H1 (cell line): Measurements from ENCODE around the gene INPP5B. TPM values are rescaled to one million over a fixed set of nuclear protein-coding genes. Genes with fewer than 3 reads are reported as not detected.

Experiments
- CTCF ChIA-PET: fragments of 300-600 bp; sonication (Branson Sonifier 250); formaldehyde crosslinking; loops from one replicate; lab custom pipeline; 2021; ENCODE audit not compliant: partially characterized antibody; lab: Charles Lee
- POLR2A ChIA-PET: fragments of 300-600 bp; sonication (Branson Sonifier 250); formaldehyde crosslinking; loops from one replicate; lab custom pipeline; 2021; ENCODE audit warnings: inconsistent platforms; ENCODE audit not compliant: partially characterized antibody; lab: Charles Lee
- DNase-seq, 2 experiments: peaks; one replicate each; pipeline versions ENCODE4 v3.0.0 to v3.0.0-alpha.2; 2010 to 2022; ENCODE audit warnings: low spot score in 2 of 2, low read depth in 1 of 2, mixed read lengths in 1 of 2
- FAIRE-seq: peaks from 2 replicates; lab custom pipeline; 2011; peaks lifted over from hg19 to GRCh38; lab: Jason Lieb, UNC
- H2AFZ ChIP-seq: 2 replicates; pipeline ENCODE4 v1.8.1; 2012; ENCODE audit warnings: low read length, inconsistent platforms
- H2AK5ac ChIP-seq: 2 replicates; pipeline ENCODE4 v1.6.1; 2013; ENCODE audit warnings: low read depth, low read length
- H2BK120ac ChIP-seq: replicated peaks from 2 replicates; pipeline ENCODE3; 2013; ENCODE audit warnings: low read depth, low read length, inconsistent platforms
- H2BK12ac ChIP-seq: 2 replicates; pipeline ENCODE4 v1.6.1; 2013; ENCODE audit warnings: low read depth, low read length
- H2BK15ac ChIP-seq: 2 replicates; pipeline ENCODE4 v1.6.1; 2013; ENCODE audit warnings: low read length
- H2BK20ac ChIP-seq: 2 replicates; pipeline ENCODE4 v1.6.1; 2013; ENCODE audit warnings: low read length
- H2BK5ac ChIP-seq: 2 replicates; pipeline ENCODE4 v1.6.1; 2013; ENCODE audit warnings: low read depth, low read length
- H3K14ac ChIP-seq: 2 replicates; pipeline ENCODE4 v1.6.1; 2013; ENCODE audit warnings: inconsistent platforms; ENCODE audit not compliant: insufficient read length
- H3K18ac ChIP-seq: 2 replicates; pipeline ENCODE4 v1.6.1; 2013; ENCODE audit warnings: low read length; ENCODE audit errors: extremely low read depth
- H3K23ac ChIP-seq: 2 replicates; pipeline ENCODE4 v1.6.1; 2013; ENCODE audit warnings: inconsistent platforms; ENCODE audit not compliant: insufficient read length
- H3K23me2 ChIP-seq: 2 replicates; pipeline ENCODE4 v1.6.1; 2013; ENCODE audit warnings: low read depth, low read length
- H3K27ac ChIP-seq: 2 replicates; pipeline ENCODE4 v1.6.1; 2011; ENCODE audit warnings: low read depth, low read length, inconsistent platforms
- H3K27me3 ChIP-seq, 4 experiments: replicated peaks in 1 of 4; 1 replicate in 1 of 4; 2 replicates in 3 of 4; pipeline versions ENCODE4 v1.6.1 to v1.8.1; 2011 to 2013; ENCODE audit warnings: low read length in 3 of 4, mild to moderate bottlenecking in 3 of 4, inconsistent platforms in 2 of 4, mixed read lengths in 2 of 4, moderate library complexity in 1 of 4; ENCODE audit not compliant: control insufficient read depth in 3 of 4, insufficient read depth in 3 of 4; ENCODE audit errors: extremely low read depth in 1 of 4
- H3K36me3 ChIP-seq, 4 experiments: 2 replicates each; pipeline versions ENCODE4 v1.6.1 to v1.8.1; 2011 to 2013; ENCODE audit warnings: mild to moderate bottlenecking in 4 of 4, low read length in 3 of 4, moderate library complexity in 2 of 4, control low read depth in 1 of 4, inconsistent platforms in 1 of 4; ENCODE audit not compliant: insufficient read depth in 4 of 4, control insufficient read depth in 2 of 4
- H3K4ac ChIP-seq: replicated peaks from 2 replicates; pipeline ENCODE3; 2013; ENCODE audit warnings: low read length, low read depth, mixed read lengths, inconsistent platforms; ENCODE audit not compliant: insufficient read length
- H3K4me1 ChIP-seq, 4 experiments: replicated peaks in 1 of 4; 1 replicate in 1 of 4; 2 replicates in 3 of 4; pipeline versions ENCODE4 v1.6.1 to v1.8.1; 2011 to 2013; ENCODE audit warnings: low read length in 3 of 4, inconsistent platforms in 2 of 4, mixed read lengths in 1 of 4; ENCODE audit not compliant: insufficient read depth in 4 of 4, control insufficient read depth in 3 of 4
- H3K4me2 ChIP-seq, 2 experiments: 2 replicates each; pipeline versions ENCODE4 v1.6.1 to v1.8.1; 2011 to 2013; ENCODE audit warnings: low read depth in 2 of 2, low read length in 2 of 2, control low read depth in 1 of 2, inconsistent platforms in 1 of 2, mild to moderate bottlenecking in 1 of 2; ENCODE audit not compliant: insufficient read depth in 1 of 2
- H3K4me3 ChIP-seq, 4 experiments: fragments of 200-600, 300-600 bp in 1 of 4; sonication (generic), shearing (Covaris generic), sonication (Bioruptor Twin) in 1 of 4; 2 replicates each; pipeline versions ENCODE4 v1.5.1 to v1.8.1; 2011 to 2016; ENCODE audit warnings: low read length in 4 of 4, low read depth in 3 of 4, control low read depth in 2 of 4, inconsistent platforms in 2 of 4, mild to moderate bottlenecking in 2 of 4, mixed read lengths in 1 of 4, moderate library complexity in 1 of 4; ENCODE audit not compliant: insufficient read depth in 2 of 4; ENCODE audit errors: extremely low read depth in 1 of 4
- H3K56ac ChIP-seq: replicated peaks from 2 replicates; pipeline ENCODE3; 2013; ENCODE audit warnings: low read depth, mild to moderate bottlenecking, mixed read lengths, low read length, inconsistent platforms; ENCODE audit not compliant: insufficient read length
- H3K79me1 ChIP-seq: 2 replicates; pipeline ENCODE4 v1.6.1; 2013; ENCODE audit warnings: low read depth, low read length, control low read depth
- H3K79me2 ChIP-seq, 2 experiments: 2 replicates each; pipeline versions ENCODE4 v1.6.1 to v1.8.1; 2012 to 2013; ENCODE audit warnings: low read length in 2 of 2, mild to moderate bottlenecking in 2 of 2, inconsistent platforms in 1 of 2; ENCODE audit not compliant: insufficient read depth in 2 of 2, control insufficient read depth in 1 of 2
- H3K9ac ChIP-seq, 4 experiments: replicated peaks in 1 of 4; 1 replicate in 1 of 4; 2 replicates in 3 of 4; pipeline versions ENCODE4 v1.6.1 to v1.8.1; 2011 to 2013; ENCODE audit warnings: low read depth in 3 of 4, low read length in 3 of 4, control low read depth in 2 of 4, mild to moderate bottlenecking in 2 of 4, moderate library complexity in 2 of 4, inconsistent platforms in 1 of 4; ENCODE audit errors: extremely low read depth in 1 of 4
- H3K9me3 ChIP-seq, 2 experiments: 2 replicates each; pipeline versions ENCODE4 v1.6.1 to v1.8.1; 2012 to 2013; ENCODE audit warnings: mild to moderate bottlenecking in 2 of 2, moderate library complexity in 2 of 2, control low read depth in 1 of 2, inconsistent platforms in 1 of 2, low read depth in 1 of 2, low read length in 1 of 2, mixed read lengths in 1 of 2; ENCODE audit not compliant: insufficient read depth in 2 of 2
- H4K20me1 ChIP-seq, 2 experiments: replicated peaks in 1 of 2; 2 replicates each; pipeline versions ENCODE3 to v1.8.1; 2011 to 2013; ENCODE audit warnings: inconsistent platforms in 2 of 2, low read length in 2 of 2, mild to moderate bottlenecking in 1 of 2; ENCODE audit not compliant: insufficient read depth in 2 of 2, control insufficient read depth in 1 of 2
- H4K5ac ChIP-seq: 2 replicates; pipeline ENCODE4 v1.6.1; 2013; ENCODE audit warnings: low read length, low read depth, mixed read lengths, inconsistent platforms; ENCODE audit not compliant: insufficient read length
- H4K8ac ChIP-seq: 2 replicates; pipeline ENCODE4 v1.8.0; 2013; ENCODE audit warnings: mild to moderate bottlenecking, moderate library complexity, low read length, inconsistent platforms; ENCODE audit not compliant: insufficient read depth; ENCODE audit errors: extremely low read depth
- H4K91ac ChIP-seq: replicated peaks from 2 replicates; pipeline ENCODE3; 2013; ENCODE audit warnings: low read length, mixed read lengths, inconsistent platforms; ENCODE audit not compliant: insufficient read length
- BRCA1 ChIP-seq: IDR thresholded peaks from 2 replicates; pipeline ENCODE4 v1.6.1; 2012; ENCODE audit warnings: low read depth, low read length, improper control_type of control experiment
- EGR1 ChIP-seq: IDR thresholded peaks from 2 replicates; pipeline ENCODE4 v1.6.1; 2011; ENCODE audit warnings: low read depth, low read length, borderline replicate concordance
- GTF2F1 ChIP-seq: IDR thresholded peaks from 2 replicates; pipeline ENCODE4 v1.6.1; 2012; ENCODE audit warnings: low read depth, low read length, improper control_type of control experiment, borderline replicate concordance
- HDAC2 ChIP-seq, 2 experiments: fragments of 300-600 bp in 1 of 2; sonication (generic) in 1 of 2; IDR thresholded peaks; 2 replicates each; pipeline ENCODE4 v1.6.1; 2011 to 2012; ENCODE audit warnings: low read depth in 2 of 2, low read length in 2 of 2, mild to moderate bottlenecking in 2 of 2, moderate library complexity in 2 of 2, borderline replicate concordance in 1 of 2, inconsistent platforms in 1 of 2
- HDAC6 ChIP-seq: IDR thresholded peaks from one replicate; pipeline ENCODE4 v1.7.1; 2012; ENCODE audit warnings: low read depth, mild to moderate bottlenecking, inconsistent platforms, low read length, moderate library complexity
- JUND ChIP-seq: IDR thresholded peaks from 2 replicates; pipeline ENCODE4 v1.6.1; 2011; ENCODE audit warnings: mild to moderate bottlenecking, improper control_type of control experiment, low read length
- NRF1 ChIP-seq: IDR thresholded peaks from 2 replicates; pipeline ENCODE4 v1.6.1; 2011; ENCODE audit warnings: mild to moderate bottlenecking, low read depth, low read length, improper control_type of control experiment
- TBP ChIP-seq: IDR thresholded peaks from 2 replicates; pipeline ENCODE4 v1.6.1; 2011; ENCODE audit warnings: low read depth, low read length, improper control_type of control experiment
- WGBS, 2 experiments: shearing (Covaris generic) in 1 of 2; methylation state at CpG; one replicate each; pipeline versions ENCODE4 v1.1.6 to v1.1.7; 2013 to 2015; ENCODE audit warnings: low lambda C conversion rate in 2 of 2, mixed read lengths in 2 of 2, inconsistent platforms in 1 of 2, low coverage in 1 of 2, missing lambda C conversion rate in 1 of 2; ENCODE audit not compliant: insufficient replicate concordance in 2 of 2, insufficient coverage in 1 of 2, insufficient read length in 1 of 2; ENCODE audit errors: extremely low coverage in 1 of 2, missing lambda C conversion rate in 1 of 2; 5-methylcytosine and 5-hydroxymethylcytosine counted together
- long read RNA-seq, 2 experiments: library from RNA in 1 of 2; library from capped mRNA in 1 of 2; stranded (forward); transcript quantifications; one replicate each; pipeline ENCODE4 v2.0.0, GENCODE V29; 2021; ENCODE audit warnings: inconsistent platforms in 1 of 2
- polyA minus RNA-seq, 3 experiments: library from RNA; depleted of rRNA, polyadenylated mRNA; stranded (reverse); fragments of >200 nt; gene quantifications; 1 replicate in 2 of 3; 2 replicates in 1 of 3; pipeline ENCODE4 v1.2.3, GENCODE V29; 2011
- polyA plus RNA-seq, 7 experiments: library from polyadenylated mRNA; depleted of rRNA in 3 of 7; stranded (reverse) in 5 of 7; unstranded in 2 of 7; fragments of >200 nt in 5 of 7; fragments of 200-250 nt in 2 of 7; gene quantifications; 1 replicate in 5 of 7; 2 replicates in 1 of 7; 4 replicates in 1 of 7; pipeline versions ENCODE4 v1.2.1 to v1.2.3, GENCODE V29; 2011 to 2013; ENCODE audit warnings: missing spikeins in 2 of 7, mixed read lengths in 2 of 7
- total RNA-seq: library from RNA; stranded (reverse); fragmentation: NEBNext Ultra II Directional; extraction: Animal tissue kit (Norgen Biotek cat#: 25700); gene quantifications from 2 replicates; pipeline ENCODE4 v1.2.1, GENCODE V29; 2021
- TF ChIP-seq, protein P1 (sequence below): IDR thresholded peaks from 2 replicates; pipeline ENCODE4 v1.6.1; 2012; ENCODE audit warnings: inconsistent platforms

Gene INPP5B
- total RNA-seq: 23.7 and 25.1 TPM in 2 replicates
- polyA plus RNA-seq (2011; rRNA removed): 13.5 and 14.0 TPM in 2 replicates
- polyA plus RNA-seq (2011; cell fraction: cytosol; rRNA removed): 15.1 TPM
- 17.9 TPM for polyA plus RNA-seq (2011; cell fraction: nucleus; rRNA removed)
- 14.1 to 19.8 TPM (median 17.0 TPM) in 4 replicates for polyA plus RNA-seq (2012, experiment 1 of 2)
- polyA plus RNA-seq (2012, experiment 2 of 2): 4.7 TPM
- 10.7 TPM for polyA plus RNA-seq (2013, experiment 1 of 2)
- polyA plus RNA-seq (2013, experiment 2 of 2): 9.8 TPM
- polyA minus RNA-seq (2011; rRNA and poly(A)+ RNA removed): 25.9 and 27.0 TPM in 2 replicates
- 13.6 TPM for polyA minus RNA-seq (2011; cell fraction: cytosol; rRNA and poly(A)+ RNA removed)
- polyA minus RNA-seq (2011; cell fraction: nucleus; rRNA and poly(A)+ RNA removed): 26.5 TPM
- long read RNA-seq, experiment 1, partial matches to known transcripts: 2 of 9 reads
- long read RNA-seq, experiment 1, other reads (novel, unspliced or antisense): 6 of 9 reads
- long read RNA-seq, experiment 2, partial matches to known transcripts: 3 of 7 reads
- long read RNA-seq, experiment 2, other reads (novel, unspliced or antisense): 2 of 7 reads

DNA sequence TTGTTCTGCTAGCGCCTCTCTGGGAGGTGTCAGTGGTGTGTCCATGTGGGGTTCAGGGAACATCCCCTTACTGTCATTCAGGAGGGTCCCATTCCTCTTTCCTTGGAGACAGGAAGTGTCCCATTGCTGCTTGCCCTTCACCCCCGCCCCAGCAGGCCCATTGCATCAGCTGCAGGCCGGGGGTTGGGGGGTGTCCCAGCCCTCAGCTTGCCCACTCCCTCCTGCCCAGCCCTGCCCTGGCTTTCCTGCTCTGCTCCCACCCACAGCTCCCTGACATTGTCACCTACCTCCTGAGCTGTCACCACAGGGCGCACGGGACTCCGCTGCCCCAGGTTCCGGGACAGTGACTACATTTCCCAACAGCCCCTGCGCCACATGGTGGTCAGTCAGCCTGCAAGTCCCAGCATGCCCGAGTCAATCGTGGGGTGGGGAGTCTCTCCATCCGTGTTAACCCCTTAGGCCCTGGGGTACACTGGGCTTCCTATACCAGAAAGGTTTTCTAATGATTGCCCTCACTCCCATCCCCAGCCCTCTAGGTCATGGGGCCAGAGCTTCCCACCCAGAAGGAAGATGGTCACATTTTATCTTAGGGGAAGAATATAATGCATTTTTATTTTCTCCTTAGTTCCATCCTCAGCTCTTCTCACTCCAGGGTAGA, at the start of gene INPP5B:
TSS of gene INPP5B (minus strand) at position 351 of the 658 bp plus-strand sequence. CDS start 745 bp downstream, outside the sequence.
- Histone ChIP-seq H3K9me3 (no peaks in the 10 kb centered on the region), H3K18ac (peak within 1 kb of the TSS; percentile 92; the same call in 1 of the 2 replicates), H3K4me3 (peak within 1 kb of the TSS; percentile 51 to 89 (median 72)), H2BK5ac (peak within 1 kb of the TSS; percentile 98), H3K9ac (peak within 1 kb of the TSS in 3 of 4 experiments; percentile 53 to 77 (median 72); a peak in 5 of 7 replicates), H2AK5ac (no peak within 1 kb of the TSS), H3K27ac (peak within 1 kb of the TSS; percentile 74; the same call in 1 of the 2 replicates), H3K4me1 (peaks cover 0 to 4% (median 1%) of the 10 kb centered on the region in 4 experiments; a peak in 5 of 7 replicates), H3K79me2 (no peaks in the 10 kb centered on the region), H2AFZ (peak within 1 kb of the TSS; percentile 68), H3K27me3 (no peaks in the 10 kb centered on the region), H4K8ac (peak within 1 kb of the TSS; percentile 88; the same call in 1 of the 2 replicates), H3K23ac (no peak within 1 kb of the TSS), H4K5ac (peak within 1 kb of the TSS; percentile 78), H3K14ac (no peak within 1 kb of the TSS), H3K36me3 (no peaks in the 10 kb centered on the region), H2BK12ac (peak within 1 kb of the TSS; percentile 95), H3K4ac (peak within 1 kb of the TSS; percentile 4), H3K79me1 (no peaks in the 10 kb centered on the region), H2BK20ac (no peak within 1 kb of the TSS), H4K91ac (peak within 1 kb of the TSS; percentile 84), H3K4me2 (peak within 1 kb of the TSS; percentile 73 to 78), H2BK15ac (peak within 1 kb of the TSS; percentile 24; the same call in 1 of the 2 replicates), H3K23me2 (peaks cover 3% of the 10 kb centered on the region; the same call in 1 of the 2 replicates), H4K20me1 (no peaks in the 10 kb centered on the region), H2BK120ac (peak within 1 kb of the TSS; percentile 24), H3K56ac (no peak within 1 kb of the TSS)
- ChIA-PET POLR2A (interaction anchor here (0.8 to 2.8 kb wide), 8 partner anchors 9 to 139 kb away, joined by 3 to 12 read pairs (median 3); partner anchors contain the start of genes C1orf122, SF3A3 and YRDC), CTCF (interaction anchor here (0.6 to 6.0 kb wide), 6 partner anchors 9 to 87 kb away, joined by 3 to 47 read pairs (median 4); partner anchors contain the start of genes MTF1 and SF3A3)
- FAIRE-seq: peak; percentile 75
- WGBS, 2 experiments: 3% methylated on average over 11 of the region's 11 CpGs; no CpG with 5 or more reads in 1 of the 2 experiments
- peak; percentile 67 to 90 for DNase-seq
- TF ChIP-seq GTF2F1: no peak
- TF ChIP-seq, protein P1, sequence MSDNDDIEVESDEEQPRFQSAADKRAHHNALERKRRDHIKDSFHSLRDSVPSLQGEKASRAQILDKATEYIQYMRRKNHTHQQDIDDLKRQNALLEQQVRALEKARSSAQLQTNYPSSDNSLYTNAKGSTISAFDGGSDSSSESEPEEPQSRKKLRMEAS: peak; percentile 84
- no peak for TF ChIP-seq HDAC6
- no peak for TF ChIP-seq NRF1
- no peak for TF ChIP-seq JUND
- no peak for TF ChIP-seq EGR1
- TF ChIP-seq HDAC2 (IDR thresholded peaks at IDR 0.05; ENCODE audit: borderline replicate concordance in 1 of 2, low read depth in 2 of 2, low read length in 2 of 2): peak in 1 of 2 experiments; percentile 83; a peak in 1 of 4 replicates
- TF ChIP-seq BRCA1: no peak
- TF ChIP-seq TBP: no peak
